GM18951 (cell line): ENCODE data around the gene XRCC2.

Experiments used
- POLR2A ChIP-seq: IDR thresholded peaks from 4 replicates; pipeline ENCODE4 v1.6.1; 2011; ENCODE audit warnings: mild to moderate bottlenecking; ENCODE audit not compliant: insufficient read length, insufficient read depth; ENCODE audit errors: extremely low read depth
- in situ Hi-C: fragments of 300-500 bp; cut with MboI; formaldehyde crosslinking; loops from one replicate; pipeline ENCODE4 v1.12.0; 2022; ENCODE audit warnings: low sequenced_read_pairs, mixed read lengths, inconsistent platforms; ENCODE audit not compliant: unreplicated experiment

Gene XRCC2

DNA sequence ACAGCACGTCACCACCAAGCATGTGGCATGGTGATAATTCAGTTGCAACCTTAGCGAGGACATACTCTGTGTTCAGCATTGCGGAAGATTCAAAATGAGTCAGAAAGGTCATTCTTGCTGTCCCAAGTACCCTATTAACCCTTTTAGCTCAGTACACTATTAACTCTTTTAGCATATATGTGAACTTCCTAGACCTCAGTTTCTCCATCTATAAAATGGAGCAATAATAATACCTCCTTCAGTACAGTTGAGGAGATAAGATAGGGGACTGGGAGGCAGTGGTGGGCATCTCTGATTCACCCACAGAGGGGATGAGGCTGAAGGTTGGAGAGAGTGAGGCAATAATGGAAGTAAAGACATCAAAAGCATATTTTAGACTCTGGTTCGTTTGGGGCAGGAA lies 67.3 kb downstream of the XRCC2 start:
- in situ Hi-C loops = no loop called here
- TF ChIP-seq POLR2A = no peak

DNA sequence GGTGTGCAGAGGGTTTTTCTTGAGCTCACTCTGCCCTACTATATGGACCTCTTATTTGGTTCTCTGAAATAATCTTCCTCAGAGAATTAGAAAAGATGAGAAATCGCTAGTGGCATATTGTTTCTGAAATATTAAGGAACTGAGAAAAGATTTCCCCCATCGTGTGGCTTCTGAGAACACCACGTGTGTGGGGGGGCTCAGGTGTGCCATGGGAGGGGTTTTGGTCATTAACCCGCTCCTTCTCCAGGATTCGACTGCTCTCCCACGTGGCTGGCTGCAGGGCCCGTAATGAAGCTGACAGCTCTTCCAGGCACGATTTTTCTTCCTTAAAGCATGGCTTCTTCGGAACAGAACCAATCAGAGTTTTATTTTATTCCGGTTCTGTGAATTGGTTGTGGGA lies 67.7 kb downstream of the XRCC2 start:
- in situ Hi-C loops = no loop called here
- TF ChIP-seq POLR2A = no peak

DNA sequence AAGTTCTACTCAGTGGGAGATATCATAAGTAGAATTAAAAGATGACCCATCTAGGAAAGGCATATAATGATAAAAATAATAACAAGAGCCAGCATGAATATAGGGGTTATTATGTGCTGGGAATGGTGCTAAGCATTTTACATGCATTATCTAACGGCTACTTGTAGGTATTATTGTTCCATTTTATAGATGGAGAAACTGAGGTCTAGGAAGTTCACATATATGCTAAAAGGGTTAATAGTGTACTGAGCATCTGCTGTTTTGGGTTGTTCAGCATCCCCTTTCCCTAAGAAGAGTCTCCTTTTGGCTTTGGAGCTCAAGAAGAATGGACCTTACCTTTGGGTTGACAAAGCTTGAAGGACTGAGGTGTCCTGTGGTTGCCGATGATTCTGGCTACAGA lies 68.9 kb downstream of the XRCC2 start:
- in situ Hi-C loops = no loop called here
- TF ChIP-seq POLR2A = no peak

DNA sequence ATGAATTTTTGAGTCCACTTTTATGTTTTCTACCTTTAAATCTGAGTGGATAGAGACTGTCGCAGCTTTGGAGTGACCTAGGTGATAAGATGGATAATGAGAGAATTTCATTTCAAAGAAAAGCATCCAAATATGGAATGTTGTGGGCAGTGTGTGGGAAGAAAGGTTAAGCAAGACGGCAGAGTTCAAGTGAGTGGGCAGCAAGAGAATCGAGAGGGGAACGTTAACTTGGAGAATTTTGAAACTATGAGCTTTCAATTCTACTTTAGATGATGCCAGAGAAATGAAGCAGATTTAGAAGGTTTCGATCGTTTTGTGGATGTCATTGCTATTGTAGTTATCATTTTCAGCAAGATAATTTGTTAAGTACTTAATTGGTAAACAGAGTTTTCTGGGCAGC lies 73.0 kb downstream of the XRCC2 start:
- TF ChIP-seq POLR2A = no peak
- in situ Hi-C loops = no loop called here

DNA sequence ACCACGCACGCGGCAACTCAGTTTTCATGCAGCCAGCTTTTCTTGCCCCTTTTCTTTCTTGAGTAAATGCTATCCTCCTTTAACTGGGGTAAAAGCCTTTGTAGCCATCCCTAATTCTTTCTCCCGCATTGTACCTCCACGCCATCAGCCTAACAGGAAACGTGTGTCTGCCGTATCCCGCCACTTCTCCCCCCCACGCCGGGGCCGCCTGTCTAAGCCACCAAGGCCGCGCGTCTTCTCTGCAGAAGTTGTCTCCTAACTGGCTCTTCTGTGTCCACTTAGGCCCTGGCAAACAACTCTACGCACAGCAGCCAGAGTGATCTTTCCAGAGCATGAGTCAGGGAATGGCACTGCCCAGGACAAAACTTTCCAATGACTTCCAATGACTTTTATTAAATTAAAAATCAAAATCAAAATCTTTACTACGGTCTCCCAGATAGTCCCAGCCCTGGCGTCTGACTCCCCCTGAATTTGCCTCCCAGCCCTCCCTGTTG lies 74.6 kb downstream of the XRCC2 start:
- no peak for TF ChIP-seq POLR2A
- in situ Hi-C loops = no loop called here

DNA sequence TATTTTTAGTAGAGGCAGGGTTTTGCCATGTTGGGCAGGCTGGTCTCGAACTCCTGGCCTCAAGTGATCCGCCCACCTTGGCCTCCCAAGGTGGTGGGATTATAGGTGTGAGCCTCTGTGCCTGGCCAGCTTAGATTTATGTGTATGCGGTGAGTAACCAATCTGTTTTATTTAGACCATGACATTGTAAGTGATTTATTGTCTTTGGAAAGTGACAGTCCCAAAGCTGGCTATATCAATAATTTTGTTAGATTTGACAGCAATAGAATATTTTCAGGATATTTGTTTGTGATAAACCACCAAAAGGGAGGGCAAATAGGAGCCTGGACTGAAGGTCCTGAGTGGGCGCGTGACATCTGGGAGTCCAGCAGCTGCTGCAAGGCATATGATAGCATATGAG lies 75.7 kb downstream of the XRCC2 start:
- TF ChIP-seq POLR2A = no peak
- in situ Hi-C loops = no loop called here

DNA sequence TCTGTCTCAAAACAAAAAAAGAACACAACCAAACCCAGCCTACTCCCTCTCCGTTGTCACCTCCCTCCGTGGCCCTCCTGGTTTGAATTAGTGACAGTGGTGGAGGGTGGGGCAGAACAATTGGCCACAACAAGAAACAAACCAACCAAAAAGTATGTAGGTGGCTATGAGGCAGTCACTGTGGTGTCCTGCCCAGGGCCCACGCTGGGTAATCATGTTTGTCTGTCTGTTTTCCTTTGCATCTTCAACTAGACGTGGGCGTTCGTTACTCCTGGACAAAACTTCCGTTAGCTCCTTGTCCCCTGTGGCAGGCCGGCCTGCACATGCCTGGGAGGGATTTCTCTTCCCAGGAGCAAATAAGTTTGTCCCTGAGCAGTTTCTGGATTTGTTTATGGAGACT lies 78.4 kb downstream of the XRCC2 start:
- in situ Hi-C loops = no loop called here

DNA sequence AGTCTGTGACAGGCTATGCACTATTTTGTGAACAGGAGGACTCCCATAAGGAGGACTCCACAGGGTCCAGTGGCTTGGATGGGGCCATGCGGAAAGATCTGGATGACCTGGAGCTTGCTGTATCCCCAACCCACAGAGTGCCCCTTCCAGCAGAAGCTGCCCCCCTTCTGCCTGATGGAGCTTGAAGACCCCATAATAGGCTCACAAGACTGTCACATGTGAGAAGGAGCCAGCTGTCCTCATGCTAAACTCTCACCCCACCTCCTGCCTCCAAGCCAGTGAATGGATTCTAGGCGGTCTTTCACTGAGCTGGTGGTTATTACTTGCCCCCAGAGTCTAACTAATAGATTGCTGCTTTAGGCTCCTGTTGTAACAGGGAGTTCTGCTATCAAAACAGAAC lies 79.1 kb downstream of the XRCC2 start:
- in situ Hi-C loops = no loop called here
- no peak for TF ChIP-seq POLR2A

More for the DNA sequence above, 78.4 kb downstream of the XRCC2 start:
- no peak for TF ChIP-seq POLR2A
